Measurements from ENCODE around the gene LAMA5.

Gene LAMA5

GRCh38 chr20:62372042-62372993 lies 5.2 kb upstream of the LAMA5 start:
- no peak for DNase-seq

GRCh38 chr20:62371588-62372041 lies 4.5 kb upstream of the LAMA5 start:
- DNase-seq, result no peak

- DNase-seq, result no peak
Measured at GRCh38 chr20:62370807-62371587, 3.9 kb upstream of the LAMA5 start.

- no peak for DNase-seq
Measured at GRCh38 chr20:62370115-62370806, 3.1 kb upstream of the LAMA5 start.

- no peak for DNase-seq
Measured at GRCh38 chr20:62369815-62370114, 2.7 kb upstream of the LAMA5 start.

GRCh38 chr20:62368976-62369814 lies 2.1 kb upstream of the LAMA5 start:
- peak in 9 of 56 donors; percentile 15 to 60 (median 27) for DNase-seq

GRCh38 chr20:62368392-62368975 lies 1.4 kb upstream of the LAMA5 start:
- peak in 2 of 56 donors; percentile 12 to 31 for DNase-seq

GRCh38 chr20:62367633-62368391 lies 700 bp upstream of the LAMA5 start:
- DNase-seq, result peak in 11 of 56 donors; percentile 15 to 46 (median 30)

- peak in 3 of 56 donors; percentile 25 to 37 (median 35) for DNase-seq
Measured at GRCh38 chr20:62366370-62367135, 559 bp downstream of the LAMA5 start.

GRCh38 chr20:62365814-62366369 lies 1.2 kb downstream of the LAMA5 start:
- no peak for DNase-seq

GRCh38 chr20:62364911-62365736 lies 2.0 kb downstream of the LAMA5 start:
- no peak for DNase-seq

- DNase-seq, result no peak
Measured at GRCh38 chr20:62363920-62364851, 2.9 kb downstream of the LAMA5 start.

GRCh38 chr20:62362991-62363919 lies 3.9 kb downstream of the LAMA5 start:
- DNase-seq, result no peak

GRCh38 chr20:62362590-62362940 lies 4.5 kb downstream of the LAMA5 start:
- no peak for DNase-seq
